Measurements from ENCODE around the gene TLE6. TPM values are rescaled to one million over a fixed set of nuclear protein-coding genes. Genes with fewer than 3 reads are reported as not detected.

TLE6 gene
- polyA plus RNA-seq, 2 donors = 1.1 to 2.6 TPM

DNA sequence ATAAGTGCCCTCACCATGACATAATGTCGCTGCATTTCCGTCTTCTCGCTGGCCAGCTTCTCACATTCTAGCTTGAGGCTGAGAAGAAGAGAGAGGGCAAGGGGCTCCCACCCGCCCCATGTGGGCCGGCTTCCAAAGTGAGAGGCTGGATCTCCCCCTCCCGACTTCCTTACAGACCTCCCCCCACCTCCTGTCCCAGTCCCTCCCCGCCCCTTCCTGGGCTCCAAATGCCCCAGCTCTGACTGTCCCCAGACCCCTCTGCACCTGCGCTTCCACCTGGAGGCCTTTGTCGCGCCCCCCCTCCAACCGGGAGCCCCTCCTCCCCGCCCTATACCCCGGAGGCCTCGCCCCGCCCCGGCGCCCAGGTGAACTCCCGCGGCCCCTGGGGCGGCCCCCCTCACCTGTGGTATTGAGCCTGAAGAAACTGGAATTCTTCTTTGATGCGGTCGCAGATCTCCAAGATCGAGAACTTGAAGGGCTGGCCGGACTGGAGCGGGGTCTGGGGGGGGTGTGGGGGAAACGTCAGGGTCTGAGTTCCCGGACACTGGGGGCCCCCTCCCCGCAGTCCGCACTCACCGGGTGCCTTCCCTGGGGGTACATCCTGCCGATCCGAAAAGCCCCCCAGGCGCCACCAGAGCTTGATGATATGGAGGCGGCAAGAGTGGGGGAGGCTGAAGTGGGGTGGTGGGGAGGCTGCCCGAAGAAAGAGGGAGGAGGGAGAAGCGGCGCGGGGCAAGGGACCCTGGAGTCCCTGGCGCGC lies 51.1 kb downstream of the TLE6 start:
- no peaks in the 10 kb centered on the region for H3K27me3 ChIP-seq (ENCODE audit: control insufficient read depth in 1 of 2, insufficient read depth in 2 of 2, low read length in 2 of 2)
- H3K9me3 ChIP-seq (ENCODE audit: control insufficient read depth in 2 of 2, insufficient read depth in 1 of 2, low read depth in 1 of 2, low read length in 1 of 2) = no peaks in the 10 kb centered on the region
- H3K36me3 ChIP-seq (ENCODE audit: control insufficient read depth in 2 of 2, insufficient read depth in 2 of 2, low read length in 1 of 2) = peaks cover 0 to 2% of the 10 kb centered on the region in 2 donors
- no peak overlapping the region for H3K27ac ChIP-seq (ENCODE audit: low read depth in 2 of 2, low read length in 1 of 2)
- no peaks in the 10 kb centered on the region for H3K4me1 ChIP-seq (ENCODE audit: control insufficient read depth in 2 of 2, insufficient read depth in 2 of 2, low read length in 1 of 2)
- H3K4me3 ChIP-seq (ENCODE audit: low read depth in 1 of 2, low read length in 2 of 2) = peak overlapping the region; percentile 62 to 63
- WGBS, 2 donors = 5 to 6% methylated on average over 37 to 40 of the region's 40 CpGs

GRCh38 chr19:3029065-3029923 lies 51.9 kb downstream of the TLE6 start, which contains the start of gene TLE2:
TLE2 (minus strand) TSS chr19:3029280; CDS start chr19:3028904, 376 bp downstream.
- Histone ChIP-seq H3K4me1 (ENCODE audit: control insufficient read depth in 2 of 2, insufficient read depth in 2 of 2, low read length in 1 of 2) (no peaks in the 10 kb centered on the region), H3K4me3 (ENCODE audit: low read depth in 1 of 2, low read length in 2 of 2) (peak within 1 kb of the TSS; percentile 62 to 63), H3K27ac (ENCODE audit: low read depth in 2 of 2, low read length in 1 of 2) (no peak within 1 kb of the TSS), H3K36me3 (ENCODE audit: control insufficient read depth in 2 of 2, insufficient read depth in 2 of 2, low read length in 1 of 2) (peaks cover 0 to 2% of the 10 kb centered on the region in 2 donors), H3K27me3 (ENCODE audit: control insufficient read depth in 1 of 2, insufficient read depth in 2 of 2, low read length in 2 of 2) (no peaks in the 10 kb centered on the region), H3K9me3 (ENCODE audit: control insufficient read depth in 2 of 2, insufficient read depth in 1 of 2, low read depth in 1 of 2, low read length in 1 of 2) (no peaks in the 10 kb centered on the region)
- whole genome bisulfite sequencing, 2 donors = 3 to 9% methylated on average over 25 to 85 of the region's 85 CpGs

GRCh38 chr19:3031607-3031867 lies 54.2 kb downstream of the TLE6 start:
- 72% methylated on average over 5 of the region's 5 CpGs for WGBS, 2 donors
- Histone ChIP-seq H3K36me3 (ENCODE audit: control insufficient read depth in 2 of 2, insufficient read depth in 2 of 2, low read length in 1 of 2) (no peaks in the 10 kb centered on the region), H3K4me3 (ENCODE audit: low read depth in 1 of 2, low read length in 2 of 2) (no peak overlapping the region), H3K4me1 (ENCODE audit: control insufficient read depth in 2 of 2, insufficient read depth in 2 of 2, low read length in 1 of 2) (peaks cover 0 to 4% of the 10 kb centered on the region in 2 donors), H3K27me3 (ENCODE audit: control insufficient read depth in 1 of 2, insufficient read depth in 2 of 2, low read length in 2 of 2) (no peaks in the 10 kb centered on the region), H3K9me3 (ENCODE audit: control insufficient read depth in 2 of 2, insufficient read depth in 1 of 2, low read depth in 1 of 2, low read length in 1 of 2) (no peaks in the 10 kb centered on the region), H3K27ac (ENCODE audit: low read depth in 2 of 2, low read length in 1 of 2) (no peak overlapping the region)

DNA sequence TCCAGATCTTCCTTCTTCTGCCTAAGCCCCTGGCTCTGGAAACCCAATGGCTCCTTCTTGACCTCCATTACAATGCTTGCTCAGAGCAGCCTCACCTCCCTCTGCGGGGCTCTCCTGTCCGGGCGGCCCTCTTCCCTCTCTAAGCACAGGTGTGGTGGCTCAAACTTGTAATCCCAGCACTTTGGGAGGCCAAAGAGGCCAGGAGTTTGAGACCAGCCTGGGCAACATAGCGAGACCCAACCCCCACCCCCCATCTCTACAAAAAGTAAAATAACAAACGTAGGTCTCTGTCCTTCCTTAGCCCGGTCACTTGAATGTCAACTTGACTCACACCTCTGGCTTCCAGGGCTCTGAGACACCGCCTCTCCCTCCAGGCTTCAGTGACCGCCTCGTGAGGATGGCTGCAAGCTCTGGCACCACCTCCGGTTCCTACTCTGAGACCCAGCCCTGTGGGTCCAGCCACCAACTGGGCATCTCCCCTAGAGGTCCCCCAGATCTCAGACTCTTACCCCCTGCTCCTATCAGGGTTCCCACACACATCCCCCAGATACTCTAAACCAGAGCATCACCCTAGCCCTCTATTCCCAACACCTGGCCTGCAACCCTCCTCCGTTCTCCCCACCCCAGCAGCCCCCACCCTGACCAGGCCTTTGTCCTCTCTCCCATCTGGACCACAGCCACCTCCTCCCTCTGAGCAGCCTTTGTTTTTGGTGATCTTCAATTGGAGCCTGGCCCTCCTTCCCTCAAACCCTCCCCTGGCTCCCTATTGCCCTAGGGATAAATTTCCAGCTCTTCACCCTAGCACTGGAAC lies 56.4 kb downstream of the TLE6 start:
- Histone ChIP-seq H3K4me1 (ENCODE audit: control insufficient read depth in 2 of 2, insufficient read depth in 2 of 2, low read length in 1 of 2) (peaks cover 0 to 4% of the 10 kb centered on the region in 2 donors), H3K9me3 (ENCODE audit: control insufficient read depth in 2 of 2, insufficient read depth in 1 of 2, low read depth in 1 of 2, low read length in 1 of 2) (no peaks in the 10 kb centered on the region), H3K27me3 (ENCODE audit: control insufficient read depth in 1 of 2, insufficient read depth in 2 of 2, low read length in 2 of 2) (no peaks in the 10 kb centered on the region), H3K36me3 (ENCODE audit: control insufficient read depth in 2 of 2, insufficient read depth in 2 of 2, low read length in 1 of 2) (no peaks in the 10 kb centered on the region), H3K4me3 (ENCODE audit: low read depth in 1 of 2, low read length in 2 of 2) (no peak overlapping the region), H3K27ac (ENCODE audit: low read depth in 2 of 2, low read length in 1 of 2) (no peak overlapping the region)
- WGBS, 2 donors = 63 to 78% methylated on average over 11 of the region's 11 CpGs

GRCh38 chr19:3034406-3034655 lies 57.0 kb downstream of the TLE6 start:
- H3K27ac ChIP-seq (ENCODE audit: low read depth in 2 of 2, low read length in 1 of 2) = peak overlapping the region; percentile 94 to 99
- H3K36me3 ChIP-seq (ENCODE audit: control insufficient read depth in 2 of 2, insufficient read depth in 2 of 2, low read length in 1 of 2) = no peaks in the 10 kb centered on the region
- peaks cover 0 to 4% of the 10 kb centered on the region in 2 donors for H3K4me1 ChIP-seq (ENCODE audit: control insufficient read depth in 2 of 2, insufficient read depth in 2 of 2, low read length in 1 of 2)
- H3K27me3 ChIP-seq (ENCODE audit: control insufficient read depth in 1 of 2, insufficient read depth in 2 of 2, low read length in 2 of 2) = no peaks in the 10 kb centered on the region
- no peak overlapping the region for H3K4me3 ChIP-seq (ENCODE audit: low read depth in 1 of 2, low read length in 2 of 2)
- H3K9me3 ChIP-seq (ENCODE audit: control insufficient read depth in 2 of 2, insufficient read depth in 1 of 2, low read depth in 1 of 2, low read length in 1 of 2) = no peaks in the 10 kb centered on the region

DNA sequence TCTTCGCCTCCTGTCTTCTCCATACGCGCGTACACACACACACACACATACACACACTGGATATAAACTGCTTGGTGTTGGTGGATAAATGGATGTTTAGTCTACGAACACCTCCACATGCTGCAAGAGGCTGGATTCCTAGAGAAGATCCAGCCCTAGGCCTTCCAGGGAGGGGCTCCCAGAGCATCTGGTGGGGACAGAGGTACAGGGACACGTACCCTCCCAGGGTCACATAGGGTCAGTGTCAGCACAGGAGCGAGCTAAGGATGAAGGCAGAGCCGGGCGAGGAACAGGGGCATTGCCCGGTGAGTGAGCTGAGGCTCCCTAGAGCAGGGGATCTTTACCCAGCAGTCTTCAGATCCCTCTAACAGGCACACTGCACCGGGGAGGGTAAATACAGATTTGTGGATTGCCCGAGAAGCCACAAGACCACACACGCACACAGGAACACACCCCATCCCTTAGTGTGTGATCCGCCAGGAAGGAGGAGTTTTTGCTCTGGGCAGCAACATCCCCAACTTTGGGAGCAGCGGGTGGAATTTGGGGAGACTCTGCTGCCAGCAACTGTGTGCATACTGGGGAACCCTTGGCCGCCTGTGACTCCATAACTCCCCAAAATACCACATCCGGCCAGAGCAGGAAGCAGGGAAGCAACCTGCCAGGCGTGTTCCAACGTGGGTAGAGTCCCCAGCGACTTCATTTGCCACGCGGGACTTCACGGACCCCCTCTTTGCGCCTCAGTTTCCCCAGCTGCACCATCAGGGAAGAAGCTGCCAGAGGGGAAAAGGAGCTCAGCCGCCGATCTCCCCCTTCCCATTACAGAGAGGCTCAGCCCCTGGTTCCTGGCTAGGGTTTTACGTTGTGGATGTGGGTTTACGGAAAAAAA lies 57.5 kb downstream of the TLE6 start:
- H3K4me1 ChIP-seq (ENCODE audit: control insufficient read depth in 2 of 2, insufficient read depth in 2 of 2, low read length in 1 of 2) = peaks cover 0 to 4% of the 10 kb centered on the region in 2 donors
- no peaks in the 10 kb centered on the region for H3K27me3 ChIP-seq (ENCODE audit: control insufficient read depth in 1 of 2, insufficient read depth in 2 of 2, low read length in 2 of 2)
- H3K4me3 ChIP-seq (ENCODE audit: low read depth in 1 of 2, low read length in 2 of 2) = peak overlapping the region; percentile 36 to 47
- peak overlapping the region; percentile 94 to 99 for H3K27ac ChIP-seq (ENCODE audit: low read depth in 2 of 2, low read length in 1 of 2)
- 9 to 14% methylated on average over 28 of the region's 28 CpGs for WGBS, 2 donors
- H3K36me3 ChIP-seq (ENCODE audit: control insufficient read depth in 2 of 2, insufficient read depth in 2 of 2, low read length in 1 of 2) = no peaks in the 10 kb centered on the region
- no peaks in the 10 kb centered on the region for H3K9me3 ChIP-seq (ENCODE audit: control insufficient read depth in 2 of 2, insufficient read depth in 1 of 2, low read depth in 1 of 2, low read length in 1 of 2)

DNA sequence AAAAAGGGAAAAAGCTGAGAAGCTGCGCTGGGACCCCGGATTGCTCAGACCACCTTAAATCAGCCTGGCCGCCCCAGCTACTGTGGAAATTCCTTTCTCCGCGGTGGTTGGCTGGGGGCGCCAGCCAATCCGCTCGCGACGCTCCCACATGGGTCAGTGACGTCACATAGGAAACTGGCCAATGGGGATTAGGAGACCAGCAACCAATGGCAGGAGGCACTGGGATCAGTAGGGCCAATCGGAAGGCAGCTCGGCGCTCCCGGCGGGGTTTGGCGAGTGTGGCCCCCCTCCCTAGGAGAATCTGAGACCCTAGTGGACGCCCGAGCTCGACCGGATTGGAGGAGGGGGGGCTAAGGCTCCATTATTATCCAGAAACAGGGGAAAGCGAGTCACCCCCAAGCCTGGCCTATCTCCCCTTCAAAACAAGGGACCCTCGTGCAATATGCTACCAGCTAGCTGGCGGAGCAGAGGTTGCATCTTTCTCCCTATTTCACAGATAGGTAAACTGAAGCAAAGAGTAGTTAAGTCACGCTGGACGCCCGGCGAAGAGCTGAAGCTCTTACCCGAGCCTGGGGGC lies 58.3 kb downstream of the TLE6 start:
- no peaks in the 10 kb centered on the region for H3K27me3 ChIP-seq (ENCODE audit: control insufficient read depth in 1 of 2, insufficient read depth in 2 of 2, low read length in 2 of 2)
- 0 to 1% methylated on average over 29 of the region's 29 CpGs for WGBS, 2 donors
- peak overlapping the region; percentile 47 to 49 for H3K4me3 ChIP-seq (ENCODE audit: low read depth in 1 of 2, low read length in 2 of 2)

GRCh38 chr19:3036119-3036976 lies 59.0 kb downstream of the TLE6 start:
- H3K4me1 ChIP-seq (ENCODE audit: control insufficient read depth in 2 of 2, insufficient read depth in 2 of 2, low read length in 1 of 2) = peaks cover 0 to 4% of the 10 kb centered on the region in 2 donors
- no peaks in the 10 kb centered on the region for H3K27me3 ChIP-seq (ENCODE audit: control insufficient read depth in 1 of 2, insufficient read depth in 2 of 2, low read length in 2 of 2)
- H3K4me3 ChIP-seq (ENCODE audit: low read depth in 1 of 2, low read length in 2 of 2) = peak overlapping the region; percentile 47 to 49
- no peaks in the 10 kb centered on the region for H3K9me3 ChIP-seq (ENCODE audit: control insufficient read depth in 2 of 2, insufficient read depth in 1 of 2, low read depth in 1 of 2, low read length in 1 of 2)
- no peaks in the 10 kb centered on the region for H3K36me3 ChIP-seq (ENCODE audit: control insufficient read depth in 2 of 2, insufficient read depth in 2 of 2, low read length in 1 of 2)
- H3K27ac ChIP-seq (ENCODE audit: low read depth in 2 of 2, low read length in 1 of 2) = peak overlapping the region; percentile 94 to 99
- WGBS, 2 donors = 1 to 2% methylated on average over 39 to 44 of the region's 44 CpGs

More for the DNA sequence above, 58.3 kb downstream of the TLE6 start:
- Histone ChIP-seq H3K4me1 (ENCODE audit: control insufficient read depth in 2 of 2, insufficient read depth in 2 of 2, low read length in 1 of 2) (peaks cover 0 to 4% of the 10 kb centered on the region in 2 donors), H3K36me3 (ENCODE audit: control insufficient read depth in 2 of 2, insufficient read depth in 2 of 2, low read length in 1 of 2) (no peaks in the 10 kb centered on the region), H3K9me3 (ENCODE audit: control insufficient read depth in 2 of 2, insufficient read depth in 1 of 2, low read depth in 1 of 2, low read length in 1 of 2) (no peaks in the 10 kb centered on the region), H3K27ac (ENCODE audit: low read depth in 2 of 2, low read length in 1 of 2) (peak overlapping the region; percentile 94 to 99)

Data from esophagus (tissue), 2 donors.